HG03571 (cell line): ENCODE data around the gene SAMD3.
A peak's percentile ranks its signal among the peaks of the same experiment; 100 is the strongest.
"Not testable (repeated sequence)": the region's sequence is repeated elsewhere in the genome, so short reads cannot be mapped to it uniquely, and the experiment has no call there.

Experiments used
- ATAC-seq: cut with Tn5 transposase; IDR thresholded peaks from one replicate; pipeline ENCODE4 v1.9.1; 2021; ENCODE audit not compliant: unreplicated experiment

SAMD3 gene, protein sequence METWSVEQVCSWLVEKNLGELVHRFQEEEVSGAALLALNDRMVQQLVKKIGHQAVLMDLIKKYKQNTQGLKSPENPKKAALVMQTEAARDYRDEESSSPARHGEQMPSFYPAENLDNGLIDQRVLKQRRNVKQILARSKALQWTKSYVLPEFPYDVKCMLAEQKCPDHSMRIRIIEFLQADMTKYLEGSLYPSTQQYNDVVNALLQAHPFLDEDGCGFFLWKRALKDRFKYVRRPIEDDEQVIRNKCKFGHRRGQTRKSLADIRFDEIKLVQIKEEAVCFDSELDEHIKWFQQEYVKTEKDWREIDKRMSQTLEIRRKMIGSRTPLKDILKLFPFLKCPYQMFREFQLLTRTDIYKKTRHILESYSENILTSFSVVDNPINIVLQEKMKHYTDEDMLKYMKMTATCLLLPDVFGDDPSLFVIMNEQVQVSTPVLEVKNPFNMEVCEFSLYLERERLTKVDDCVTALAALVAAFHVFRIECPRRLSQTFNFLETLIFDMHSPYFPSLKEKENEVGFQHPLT

GRCh38 chr6:130222775-130223174 lies at the start of gene SAMD3:
TSS of gene SAMD3 (minus strand) at chr6:130222951. CDS start at chr6:130215273, 7,678 bp downstream.
- ATAC-seq, result no peak

DNA sequence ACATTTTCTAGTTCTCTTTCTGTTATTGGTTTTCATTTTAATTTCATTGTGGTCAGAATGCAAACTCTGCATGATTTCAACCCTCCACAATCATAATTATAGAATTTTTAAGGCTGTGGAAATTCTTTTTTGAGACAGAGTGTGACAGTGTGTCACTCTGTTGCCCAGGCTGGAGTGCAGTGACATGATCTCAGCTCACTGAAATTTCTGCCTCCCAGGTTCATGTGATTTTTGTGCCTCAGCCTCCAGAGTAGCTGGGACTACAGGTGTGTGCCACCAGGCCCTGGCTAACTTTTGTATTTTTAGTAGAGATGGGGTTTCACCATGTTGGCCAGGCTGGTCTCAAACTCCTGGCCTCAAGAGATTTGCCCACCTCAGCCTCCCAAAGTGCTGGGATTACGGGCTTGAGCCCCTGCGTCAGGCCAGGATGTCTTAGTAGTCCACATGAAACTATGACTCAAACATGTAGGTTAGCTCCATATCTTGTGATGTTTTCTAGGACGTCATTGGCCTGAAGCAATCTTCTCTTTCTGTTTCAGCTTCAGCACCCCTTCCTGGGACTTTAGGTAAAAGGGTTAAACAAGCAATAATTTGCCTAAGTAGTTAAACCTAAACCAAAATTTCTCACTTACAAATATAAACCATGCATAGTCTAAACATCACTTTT lies 47.4 kb upstream of the SAMD3 start:
- peak; percentile 63 for ATAC-seq

- not testable (repeated sequence) for ATAC-seq
Observed at GRCh38 chr6:130265553-130265952, 42.8 kb upstream of the SAMD3 start.

DNA sequence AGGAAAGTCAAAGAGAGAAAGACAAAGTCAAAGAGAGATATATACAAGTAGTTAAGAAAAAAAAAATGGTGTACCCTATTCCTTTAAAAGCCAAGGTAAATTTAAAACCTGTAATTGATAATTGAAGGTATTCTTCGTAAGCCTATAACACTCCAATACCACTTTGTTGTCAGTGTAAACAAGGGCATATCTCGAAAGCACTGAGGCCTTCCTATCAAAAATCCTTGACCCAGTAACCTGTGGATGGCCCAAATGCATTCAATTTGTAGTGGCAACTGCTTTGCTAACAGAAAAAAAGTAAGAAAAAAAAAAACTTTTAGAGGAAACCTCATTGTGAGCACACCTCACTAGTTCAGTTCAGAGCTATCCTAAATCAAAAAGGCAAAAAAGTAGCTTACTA lies 39.3 kb upstream of the SAMD3 start:
- ATAC-seq, result no peak

GRCh38 chr6:130261558-130261957 lies 38.8 kb upstream of the SAMD3 start:
- ATAC-seq, result not testable (repeated sequence)

GRCh38 chr6:130260614-130261241 lies 38.0 kb upstream of the SAMD3 start:
- ATAC-seq, result peak; percentile 40

DNA sequence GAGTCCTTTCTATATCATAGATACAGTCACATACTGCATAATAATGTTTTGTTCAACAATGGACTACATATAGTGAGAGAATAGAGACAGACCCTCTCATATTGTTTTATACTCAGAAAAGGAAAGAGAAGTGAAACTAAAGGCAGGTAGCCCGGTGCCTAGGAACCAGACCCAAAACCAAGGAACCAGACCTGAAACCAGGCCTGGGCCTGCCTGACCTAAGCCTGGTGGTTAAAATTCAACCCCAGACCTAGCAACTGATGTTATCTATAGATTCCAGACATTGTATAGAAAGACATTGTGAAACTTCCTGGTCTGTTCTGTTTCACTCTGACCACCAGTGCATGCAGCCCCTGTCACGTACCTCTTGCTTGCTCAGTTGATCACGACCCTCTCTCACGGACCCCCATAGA lies 37.3 kb upstream of the SAMD3 start:
- peak; percentile 83 for ATAC-seq

- peak; percentile 21 for ATAC-seq
Observed at GRCh38 chr6:130259557-130259956, 36.8 kb upstream of the SAMD3 start.

DNA sequence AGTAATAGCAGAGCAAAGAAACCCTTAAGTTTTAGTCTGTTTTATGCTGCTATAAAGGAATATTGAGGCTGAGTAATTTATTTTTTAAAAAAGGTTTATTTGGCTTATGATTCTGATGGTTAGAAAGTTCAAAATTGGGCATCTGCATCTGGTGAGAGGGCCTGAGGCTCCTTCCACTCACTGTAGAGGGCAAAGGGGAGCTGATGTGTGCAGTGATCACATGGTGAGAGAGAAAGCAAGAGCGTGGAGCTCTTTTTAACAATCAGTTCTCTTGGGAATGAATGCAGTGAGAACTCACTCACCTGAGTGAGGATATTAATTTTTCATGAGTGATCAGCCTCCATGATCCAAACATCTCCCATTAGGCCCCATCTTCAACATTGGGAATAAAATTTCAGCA lies 36.4 kb upstream of the SAMD3 start:
- ATAC-seq, result no peak

DNA sequence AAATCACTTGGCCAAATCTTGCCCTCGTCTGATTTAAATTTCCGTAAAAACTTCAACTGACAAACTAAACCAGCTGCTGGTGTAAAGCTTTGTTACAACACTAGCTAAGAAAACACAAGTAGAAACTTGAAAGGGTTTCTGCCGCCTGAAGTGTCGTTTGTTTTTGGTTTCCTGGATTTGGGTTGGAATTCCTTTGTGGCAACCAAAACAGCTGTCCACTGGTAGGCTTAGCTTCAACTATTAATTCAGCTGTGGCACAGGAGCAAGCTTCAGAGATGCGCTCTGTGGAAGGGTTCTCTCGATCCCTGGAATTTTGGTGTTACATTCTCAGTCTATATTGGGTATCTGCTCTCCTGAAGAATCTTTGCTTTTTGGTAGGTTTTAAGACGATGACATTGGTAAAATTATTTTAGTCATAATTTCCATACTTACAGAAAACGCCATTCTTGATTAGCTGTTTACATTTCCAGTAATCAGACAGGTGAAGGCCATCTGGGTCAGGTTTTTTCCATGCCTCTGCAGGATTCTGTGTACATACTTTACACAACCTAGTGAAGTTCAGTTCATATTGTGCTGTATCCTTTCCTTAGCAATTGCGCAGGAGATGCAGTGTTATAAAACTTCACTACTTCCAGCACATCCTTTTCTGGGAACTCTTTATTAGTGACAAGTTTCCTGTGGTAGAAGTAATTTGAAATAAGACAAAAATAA lies 29.9 kb upstream of the SAMD3 start:
- no peak for ATAC-seq

GRCh38 chr6:130245267-130245666 lies 22.5 kb upstream of the SAMD3 start:
- no peak for ATAC-seq

DNA sequence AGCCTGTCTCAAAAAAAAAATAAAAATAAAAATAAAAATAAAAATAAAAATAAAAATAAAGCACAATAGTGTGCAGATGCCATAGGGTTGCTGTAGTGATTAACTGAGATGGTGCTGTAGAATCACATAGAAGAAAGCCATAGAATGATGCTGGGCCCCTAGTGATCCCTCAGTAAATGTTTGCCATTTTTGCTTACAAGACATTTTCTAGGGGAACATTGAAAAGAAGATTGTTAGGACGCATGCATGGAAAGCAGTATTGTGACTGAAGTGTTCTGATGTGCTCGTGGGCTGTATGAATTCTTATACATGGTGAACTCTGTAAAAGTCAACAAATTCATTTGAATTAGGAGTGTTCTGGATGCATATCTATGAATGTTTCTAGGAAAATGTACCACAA lies 22.0 kb upstream of the SAMD3 start:
- ATAC-seq, result no peak

- ATAC-seq, result no peak
Observed at GRCh38 chr6:130240232-130240631, 17.5 kb upstream of the SAMD3 start.

DNA sequence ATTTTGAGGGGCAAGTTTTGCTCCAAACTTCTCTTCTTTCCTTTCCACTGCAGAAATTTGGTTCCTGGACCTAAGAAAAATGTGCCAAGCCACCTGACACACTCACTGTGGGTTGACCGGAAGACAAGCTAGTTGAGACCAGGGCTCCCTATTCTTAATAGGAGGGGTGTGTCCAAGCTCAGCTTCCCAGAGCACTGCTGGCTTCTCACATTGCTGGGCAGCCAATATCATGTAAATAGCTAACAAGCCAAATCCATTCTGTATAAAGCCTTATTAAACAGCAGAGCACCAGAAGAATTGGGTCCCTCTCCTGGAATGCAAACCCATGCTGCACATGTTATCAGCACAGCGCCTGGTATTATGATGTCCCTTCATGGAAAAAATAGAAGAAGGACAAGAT lies 17.0 kb upstream of the SAMD3 start:
- no peak for ATAC-seq

DNA sequence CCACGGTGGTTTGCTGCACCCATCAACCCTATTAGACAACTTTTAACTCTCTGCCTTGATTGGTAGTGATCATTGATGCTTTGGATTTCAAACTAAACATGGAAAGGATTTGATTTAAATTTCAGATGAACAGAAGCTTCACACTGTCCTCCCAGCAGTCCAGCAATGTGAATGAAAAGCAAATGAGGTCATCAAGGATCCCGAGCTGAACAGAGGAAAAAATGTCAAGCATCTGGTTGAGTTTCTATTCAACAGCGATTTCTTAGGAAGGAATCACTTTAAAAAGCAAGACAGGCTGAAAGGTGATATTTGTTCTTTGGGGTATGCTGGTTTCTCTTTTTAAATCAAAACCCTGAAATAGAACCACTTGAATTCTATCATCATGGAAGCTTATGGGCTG lies 10.6 kb upstream of the SAMD3 start:
- no peak for ATAC-seq

- not testable (repeated sequence) for ATAC-seq
Observed at GRCh38 chr6:130230531-130230930, 7.8 kb upstream of the SAMD3 start.

DNA sequence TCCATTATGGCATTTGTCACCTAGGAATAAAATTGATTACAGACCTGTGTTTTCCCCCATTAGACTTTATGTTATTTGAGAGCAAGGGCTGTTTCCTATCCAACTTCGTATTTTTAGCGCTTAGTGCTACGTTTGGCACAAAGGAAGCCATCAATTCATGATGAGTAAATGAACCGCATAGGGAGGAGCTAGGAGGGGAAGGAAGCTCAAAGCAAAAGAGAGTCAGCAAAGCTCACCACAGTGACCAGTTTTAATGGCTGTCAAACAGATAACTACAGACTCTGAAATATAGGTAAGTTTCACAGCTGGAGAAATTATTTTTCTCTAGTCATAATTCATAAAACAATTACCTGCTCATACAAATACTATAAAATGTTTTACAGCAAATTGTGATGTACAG lies 6.9 kb upstream of the SAMD3 start:
- ATAC-seq, result no peak

GRCh38 chr6:130223508-130223907 lies 757 bp upstream of the SAMD3 start:
- peak; percentile 97 for ATAC-seq

GRCh38 chr6:130218134-130218533 lies 4.6 kb downstream of the SAMD3 start:
- no peak for ATAC-seq

GRCh38 chr6:130216620-130217019 lies 6.1 kb downstream of the SAMD3 start:
- no peak for ATAC-seq

DNA sequence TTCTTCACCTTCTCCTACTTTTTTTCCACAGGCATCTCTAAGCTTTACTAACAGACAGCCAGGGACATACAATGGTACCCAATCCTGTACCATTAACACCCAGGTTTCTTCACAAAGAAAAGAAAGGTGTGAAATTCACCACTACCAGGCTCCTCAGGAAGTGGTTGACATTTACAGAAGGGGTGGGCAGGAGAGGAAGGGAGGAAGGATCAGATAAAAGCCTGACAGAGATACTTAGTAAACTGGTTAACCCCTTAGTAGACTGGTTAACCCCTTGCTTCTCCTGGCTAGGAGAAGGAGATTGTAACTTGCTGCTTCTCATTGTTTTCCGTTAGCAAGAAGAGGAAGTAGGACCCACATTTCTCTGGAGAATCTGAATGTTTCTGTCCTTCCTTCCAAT lies 7.2 kb downstream of the SAMD3 start:
- ATAC-seq, result no peak
